Liver (tissue), 2 donors: ENCODE results near the gene MEF2A.

ENCODE experiments used
- EGR1 ChIP-seq, 2 donors: IDR thresholded peaks; 2 replicates each; pipeline ENCODE4 v1.6.1; 2016 to 2018; ENCODE audit warnings: antibody characterized with exemption in 2 of 2, low read depth in 2 of 2
- YY1 ChIP-seq: IDR thresholded peaks from 2 replicates; pipeline ENCODE4 v1.6.1; 2016; ENCODE audit warnings: antibody characterized with exemption, mild to moderate bottlenecking
- donor health status: healthy.

DNA sequence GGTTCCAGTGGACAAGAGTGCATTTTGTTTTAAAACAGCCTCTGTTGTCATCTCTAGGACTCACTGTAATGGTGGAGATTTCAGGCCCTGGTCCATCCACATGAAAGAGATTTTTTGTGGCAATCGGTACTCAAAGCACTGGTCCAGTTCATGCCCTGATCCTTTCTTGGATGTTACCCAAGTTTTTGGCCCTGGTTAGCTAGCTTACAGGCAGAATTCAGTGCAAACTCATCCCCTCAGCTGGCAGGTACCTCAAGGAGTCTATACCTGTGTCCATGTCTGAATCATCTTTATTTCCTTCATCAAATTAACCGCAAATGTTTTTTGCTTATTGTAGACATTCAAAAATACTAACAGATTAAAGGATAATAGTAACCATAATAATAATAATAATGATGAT is 13.7 kb upstream of the MEF2A start:
- TF ChIP-seq EGR1 (IDR thresholded peaks at IDR 0.05; ENCODE audit: low read depth in 2 of 2) (no peak), YY1 (no peak)
